ENCODE data around the gene PDE5A. TPM values are rescaled to one million over a fixed set of nuclear protein-coding genes. Genes with fewer than 3 reads are reported as not detected.

PDE5A gene
- total RNA-seq, 1 donor from 2014 or later: 20.0 TPM

DNA sequence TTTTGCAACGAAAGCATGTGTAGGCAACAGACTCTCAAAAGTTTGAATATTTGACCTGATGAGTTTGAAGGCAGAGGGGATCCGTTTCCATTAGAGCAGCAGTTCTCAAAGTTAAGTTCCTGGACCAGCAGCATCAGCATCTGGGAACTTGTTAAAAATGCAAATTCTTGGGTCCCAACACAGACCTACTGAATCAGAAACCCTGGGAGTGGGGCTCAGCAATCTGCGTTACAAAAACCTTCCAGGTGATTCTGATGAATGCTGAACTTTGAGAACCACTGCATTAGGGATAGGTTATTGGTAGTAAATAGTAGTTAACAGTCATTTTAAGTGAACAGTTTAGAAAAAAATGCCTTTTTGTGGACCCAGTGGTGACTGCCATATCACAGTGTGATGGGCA, 98.8 kb downstream of the PDE5A start:
- intact Hi-C loops (cut with DNase I): no loop called here
- no peak for DNase-seq (ENCODE audit: low spot score)

DNA sequence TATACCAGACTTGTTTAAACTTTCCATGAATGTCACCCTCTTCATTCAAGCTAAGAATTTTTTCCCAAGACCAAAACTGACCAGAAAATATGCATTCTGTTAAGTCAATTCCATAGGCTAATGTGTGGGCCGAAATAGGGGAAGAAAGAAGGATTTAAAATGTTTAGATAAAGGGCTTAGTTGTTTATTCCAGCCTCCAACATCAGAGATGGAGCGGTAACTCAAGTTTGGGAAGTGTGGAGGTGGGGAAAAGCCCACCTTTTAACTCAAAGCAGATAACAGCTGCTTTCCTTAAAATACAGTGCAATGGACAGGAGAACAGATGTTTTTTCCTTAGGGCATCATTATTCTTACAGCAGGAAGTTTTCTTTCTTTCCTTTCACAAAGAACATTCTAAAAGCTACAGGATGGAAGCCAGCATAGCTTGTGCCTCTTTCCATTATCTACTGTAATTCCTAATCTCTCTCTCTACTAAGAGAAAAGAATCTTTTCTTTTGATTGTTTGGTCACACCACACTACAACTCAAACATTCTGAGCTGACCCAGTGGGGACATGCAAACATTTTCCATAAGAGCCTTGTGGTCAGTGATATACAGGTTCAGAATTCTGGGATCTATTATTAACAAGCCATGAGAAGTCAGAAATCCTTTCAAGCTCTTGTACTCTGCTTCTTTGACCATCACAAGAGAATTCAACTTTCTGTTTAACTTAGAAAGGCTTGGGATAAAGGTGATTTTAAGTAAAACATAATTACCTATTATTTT, 101.6 kb downstream of the PDE5A start:
- intact Hi-C loops (cut with DNase I): no loop called here

DNA sequence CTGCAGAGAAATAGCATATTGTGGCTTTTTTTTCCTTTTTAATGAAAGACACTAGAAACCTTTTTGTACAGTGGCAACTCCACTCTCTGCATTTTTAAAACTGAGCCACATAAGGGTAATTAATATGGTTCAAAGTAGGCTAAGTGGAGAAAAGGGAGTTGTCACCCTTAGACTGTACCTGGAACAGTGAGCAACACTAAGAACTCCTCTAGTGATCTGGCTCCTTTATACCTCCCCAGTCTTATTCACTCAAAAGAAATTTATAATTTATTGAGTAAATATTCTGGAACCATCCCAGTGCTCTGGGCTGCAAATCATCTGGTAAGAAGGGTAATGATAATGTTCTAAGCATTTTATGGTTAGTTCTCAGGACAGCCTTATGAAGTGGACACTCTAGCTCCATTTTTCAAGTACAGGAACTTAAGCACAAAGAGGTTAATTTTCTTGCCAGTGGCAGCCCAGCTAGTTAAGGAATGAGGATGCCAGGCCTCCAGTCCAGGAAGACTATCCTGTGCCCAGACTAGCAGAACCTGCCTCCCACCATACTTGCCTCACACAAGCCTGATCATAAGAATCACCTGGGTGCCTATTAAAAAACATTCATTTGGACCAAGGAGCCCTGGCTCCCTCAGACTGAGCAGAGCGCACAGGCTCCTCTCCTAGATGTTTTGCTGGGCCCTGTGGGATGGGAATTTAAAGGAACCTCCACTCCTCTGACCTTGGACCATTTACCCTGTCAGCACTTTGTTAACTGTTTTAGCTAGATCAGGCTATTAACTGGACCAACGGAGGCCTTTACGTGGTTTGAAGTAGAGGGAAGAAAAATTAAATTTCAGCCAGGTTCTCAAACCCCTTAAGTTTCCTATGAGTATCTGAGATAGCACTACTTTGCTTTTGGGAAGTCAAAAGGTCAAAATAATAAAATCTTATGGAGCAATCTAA, 102.6 kb downstream of the PDE5A start:
- intact Hi-C loops (cut with DNase I): no loop called here

More for the DNA sequence above, 101.6 kb downstream of the PDE5A start:
- DNase-seq (ENCODE audit: low spot score): no peak

DNA sequence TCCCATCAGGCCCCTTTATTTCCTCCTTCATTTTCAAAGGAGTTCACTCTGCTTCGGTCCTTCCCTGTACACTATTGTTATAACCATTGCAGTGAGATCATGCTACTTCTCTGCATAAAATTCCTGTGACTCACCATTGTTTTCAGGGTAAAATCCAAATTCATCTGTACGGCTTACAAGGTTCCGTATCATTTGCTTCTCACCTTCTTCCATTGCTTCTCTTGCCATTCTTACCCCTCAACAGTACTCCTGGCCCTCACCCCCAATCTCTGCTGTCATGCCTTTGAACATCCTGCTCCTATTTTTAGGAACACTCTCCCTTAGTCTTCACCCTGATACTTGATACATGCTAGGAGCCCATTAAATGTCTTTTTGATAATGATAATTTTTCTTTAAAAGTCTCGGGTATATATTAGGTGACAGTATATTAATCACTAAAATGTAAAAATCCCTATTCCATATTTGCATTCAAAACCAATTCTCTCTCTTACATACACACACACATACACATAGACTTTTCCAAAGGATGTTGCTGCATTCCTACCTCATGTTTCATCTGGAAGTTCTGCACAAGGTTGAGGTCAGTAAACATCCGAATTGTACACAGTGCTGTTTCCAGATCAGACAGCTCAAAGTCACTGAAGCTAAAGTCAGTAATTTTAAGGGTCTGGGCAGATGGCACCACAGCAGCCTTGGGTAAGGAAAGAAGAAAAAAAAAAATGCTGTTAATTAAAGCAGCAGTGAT, 103.4 kb downstream of the PDE5A start:
- intact Hi-C loops (cut with DNase I): no loop called here
- DNase-seq (ENCODE audit: low spot score): no peak

More for the DNA sequence above, 102.6 kb downstream of the PDE5A start:
- DNase-seq (ENCODE audit: low spot score): no peak

DNA sequence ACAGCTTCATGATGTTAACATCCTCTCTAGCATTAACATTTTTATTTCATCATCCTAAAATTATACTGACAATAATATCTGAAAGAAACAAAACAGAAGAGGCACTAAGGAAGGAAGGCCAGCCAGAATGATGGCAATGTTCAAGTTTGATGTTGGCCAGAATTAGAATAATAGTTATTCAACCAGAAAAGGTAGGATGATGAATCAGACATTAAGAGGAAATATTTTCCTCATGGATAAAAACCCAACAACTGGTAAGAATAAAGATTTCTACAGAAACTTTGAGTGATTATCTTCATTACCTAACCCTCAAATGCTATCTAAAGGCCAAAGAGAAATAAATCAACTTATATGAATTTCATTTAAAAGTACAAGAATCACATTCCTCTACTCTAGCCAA, 105.2 kb downstream of the PDE5A start:
- DNase-seq (ENCODE audit: low spot score): no peak
- intact Hi-C loops (cut with DNase I): no loop called here

DNA sequence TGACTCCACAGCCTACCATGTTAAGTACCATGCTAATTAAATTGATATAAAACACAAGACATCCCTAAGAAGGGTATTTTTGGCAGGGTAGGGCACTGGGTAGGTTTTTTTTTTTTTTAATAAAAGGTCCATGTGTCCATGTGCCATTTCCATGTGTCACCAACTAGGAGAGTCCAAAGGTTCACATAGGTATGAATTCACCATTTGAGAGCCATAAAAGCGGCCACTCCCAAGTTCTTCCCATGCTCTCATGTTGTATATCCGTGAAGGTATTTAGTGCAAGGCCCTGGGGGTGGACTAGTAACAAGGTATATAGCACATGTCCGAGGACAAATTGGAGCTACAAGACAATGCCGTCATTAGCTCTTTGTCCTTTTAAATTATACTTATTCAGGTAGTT, 107.3 kb downstream of the PDE5A start:
- intact Hi-C loops (cut with DNase I): no loop called here
- no peak for DNase-seq (ENCODE audit: low spot score)

DNA sequence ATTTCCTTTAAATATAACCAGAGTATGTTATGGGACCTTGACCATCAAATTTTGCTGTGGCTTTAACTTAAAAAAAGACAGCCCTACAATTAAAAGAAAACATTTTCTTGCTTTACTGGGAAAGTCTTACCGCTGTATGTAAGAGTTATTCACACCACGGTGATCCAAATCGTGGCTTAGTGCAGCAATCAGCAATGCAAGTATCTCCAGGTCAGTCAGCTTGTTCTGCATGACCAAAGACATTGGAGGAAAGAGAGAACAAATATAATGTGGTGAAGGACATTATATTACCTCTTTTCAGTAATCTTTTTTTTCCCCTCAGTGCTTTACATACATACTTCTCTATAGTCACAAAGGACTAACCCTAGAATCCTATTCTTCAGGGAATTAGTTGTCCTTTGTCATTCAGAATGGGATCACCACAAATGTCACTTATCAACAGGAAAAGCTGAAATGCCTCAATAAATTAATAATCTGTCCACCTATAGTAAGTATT, 109.6 kb downstream of the PDE5A start:
- no peak for DNase-seq (ENCODE audit: low spot score)
- intact Hi-C loops (cut with DNase I): no loop called here

DNA sequence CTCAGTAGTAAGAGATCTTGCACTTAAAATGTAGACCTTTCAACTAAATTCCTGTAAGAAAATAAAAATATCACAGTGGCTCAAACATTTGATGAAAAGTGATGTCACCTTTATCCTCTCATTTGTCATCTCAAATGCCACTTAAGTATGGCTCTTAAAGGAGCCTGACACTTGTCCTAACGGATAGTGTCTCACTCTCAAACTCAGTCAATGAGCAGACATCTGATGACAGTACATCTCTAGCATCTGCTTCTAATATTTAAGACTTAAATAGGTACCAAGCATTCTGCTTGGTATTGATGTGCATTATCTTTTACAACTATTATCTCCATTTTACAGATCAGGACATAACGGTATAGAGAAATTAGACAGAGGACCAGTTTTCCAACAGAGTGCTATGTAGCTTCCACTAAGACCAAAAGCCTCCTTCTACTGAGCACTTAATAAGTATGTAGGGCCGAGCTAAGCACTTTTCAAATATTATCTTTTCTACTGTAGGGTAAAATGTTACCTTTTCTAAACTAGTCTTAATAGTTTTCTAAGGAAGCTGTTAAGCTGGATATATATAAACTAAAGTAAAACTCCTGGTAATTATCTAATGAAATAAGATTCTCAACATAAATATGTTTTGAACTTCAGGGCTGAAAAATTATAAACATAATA, 110.2 kb downstream of the PDE5A start:
- intact Hi-C loops (cut with DNase I): no loop called here
- DNase-seq (ENCODE audit: low spot score): no peak

DNA sequence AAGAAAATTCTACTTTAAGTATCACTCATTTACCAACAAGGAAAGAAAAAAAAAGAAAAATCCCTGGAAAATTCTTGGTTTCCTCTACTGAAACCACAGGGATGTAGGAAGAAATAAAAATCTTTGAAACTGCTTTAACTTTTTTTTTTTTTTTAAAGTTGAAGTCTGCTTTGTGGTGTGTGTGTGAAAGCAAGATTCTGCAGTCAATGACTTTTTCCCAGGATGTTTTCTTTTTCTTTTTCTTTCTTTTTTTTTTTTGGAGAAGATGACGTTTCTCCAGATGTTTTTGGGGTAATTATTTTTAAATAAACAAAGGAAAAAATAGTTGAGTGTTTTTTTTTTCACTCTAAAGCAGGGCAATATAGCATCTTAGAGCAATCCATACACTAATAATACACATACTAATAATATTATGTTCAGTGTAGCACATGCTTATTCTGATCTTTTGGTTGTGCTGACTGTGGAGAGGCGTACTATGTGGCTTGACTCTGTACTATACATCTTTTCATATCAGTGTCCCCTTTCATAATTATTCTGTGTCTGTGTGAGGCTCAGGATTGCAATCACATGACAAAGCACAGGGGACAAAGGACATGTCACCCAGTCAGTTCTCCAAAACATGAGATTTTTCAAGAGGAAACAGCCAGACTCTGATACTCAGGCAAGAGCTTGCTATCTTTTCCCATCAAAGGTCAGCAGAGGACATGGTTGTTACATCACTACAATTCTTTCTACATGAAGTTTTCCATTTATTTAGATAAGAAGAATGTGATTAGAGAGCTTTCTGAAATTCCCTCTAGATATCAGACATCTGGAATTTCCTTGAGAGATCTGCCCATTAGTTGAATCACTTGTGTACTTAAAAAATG, 111.0 kb downstream of the PDE5A start:
- DNase-seq (ENCODE audit: low spot score): no peak
- intact Hi-C loops (cut with DNase I): no loop called here

DNA sequence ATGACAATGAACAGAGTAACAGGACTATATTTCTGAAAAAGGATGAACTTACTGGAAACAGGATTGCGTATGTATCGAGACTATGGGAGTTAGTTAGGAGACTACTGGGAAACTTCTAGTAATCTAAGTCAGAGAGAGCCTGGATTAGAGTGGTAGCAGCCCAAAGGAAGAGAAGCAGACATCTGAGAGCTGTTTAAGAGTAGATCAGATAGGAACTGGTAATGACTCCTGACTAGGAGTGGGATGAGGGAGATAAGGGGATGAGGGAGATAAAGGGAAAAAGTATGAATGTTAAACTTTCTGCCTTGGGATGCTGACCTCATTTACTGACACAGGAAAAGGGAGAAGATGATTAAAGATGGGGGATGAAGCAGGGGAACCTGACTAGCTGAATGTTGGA, 116.2 kb downstream of the PDE5A start:
- DNase-seq (ENCODE audit: low spot score): no peak
- intact Hi-C loops (cut with DNase I): no loop called here

DNA sequence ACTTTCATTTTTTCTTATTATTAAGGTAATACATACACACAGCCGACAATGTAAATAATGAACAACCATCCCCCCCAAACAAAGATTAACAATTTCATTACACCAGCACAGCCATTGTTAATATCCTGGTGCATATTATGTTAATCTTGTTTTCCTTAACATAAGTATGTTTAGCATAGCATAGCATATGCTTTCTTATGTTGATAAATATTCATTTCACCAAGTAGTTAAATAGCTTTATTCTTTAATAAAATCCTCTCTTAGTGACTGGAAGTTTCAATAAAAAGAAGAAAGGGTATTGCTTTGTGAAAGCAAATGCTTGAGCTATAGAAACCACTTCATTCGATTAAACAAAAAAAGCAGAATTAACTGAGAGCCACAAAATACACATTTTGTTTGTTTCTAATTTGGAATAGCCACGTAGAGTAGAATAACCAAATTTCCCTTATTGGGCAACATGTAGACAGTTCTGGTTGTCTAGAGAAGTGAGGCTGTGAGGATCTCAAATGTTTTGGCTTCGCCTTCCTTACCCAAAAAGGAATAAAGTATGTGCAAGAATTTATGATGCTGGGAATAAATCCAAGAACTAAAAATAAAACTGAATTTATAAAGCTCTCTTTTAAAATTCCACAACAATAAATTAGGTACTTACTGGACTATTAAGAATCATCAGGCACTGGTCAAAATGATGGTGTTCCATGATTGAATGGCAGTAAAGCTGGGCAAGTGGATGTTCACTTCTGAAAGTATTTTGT, 118.0 kb downstream of the PDE5A start:
- intact Hi-C loops (cut with DNase I): no loop called here

DNA sequence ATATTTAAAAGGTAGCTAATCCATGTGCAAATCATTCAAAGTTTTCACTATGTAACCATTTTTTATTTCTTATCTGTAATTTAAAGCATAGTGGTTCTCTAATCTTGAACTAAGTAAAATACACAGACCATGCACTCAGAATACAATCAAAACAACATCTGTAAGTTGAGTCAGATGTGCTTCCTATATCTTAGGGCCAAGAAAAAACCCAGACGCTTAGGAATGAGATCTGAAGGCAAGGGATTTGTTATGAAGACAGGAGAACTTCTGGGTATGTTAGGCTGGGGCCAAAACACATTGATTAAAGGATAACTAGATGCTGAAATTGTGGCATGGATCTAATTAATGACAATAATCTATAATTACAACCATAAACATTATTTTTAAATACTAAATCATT, 120.3 kb downstream of the PDE5A start:
- DNase-seq (ENCODE audit: low spot score): no peak
- intact Hi-C loops (cut with DNase I): no loop called here

More for the DNA sequence above, 118.0 kb downstream of the PDE5A start:
- DNase-seq (ENCODE audit: low spot score): no peak

DNA sequence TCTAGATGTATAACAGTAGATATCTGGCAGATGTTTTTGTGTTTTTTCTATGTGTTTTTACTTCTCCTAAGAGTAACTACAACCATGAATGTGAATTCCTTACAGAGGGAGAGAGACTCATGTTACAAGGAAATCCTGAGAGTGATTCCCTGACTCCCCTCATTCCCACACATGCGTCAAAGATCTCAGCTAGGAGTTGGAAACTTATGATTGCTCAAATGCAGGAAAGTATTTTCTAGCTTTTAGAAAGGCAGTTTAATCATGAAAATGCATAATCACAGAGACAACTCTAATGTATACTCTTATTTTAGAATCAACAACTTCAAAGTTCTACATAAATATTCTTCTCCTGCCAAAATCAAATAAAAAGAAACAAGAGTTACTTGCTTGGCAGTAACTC, 121.8 kb downstream of the PDE5A start:
- intact Hi-C loops (cut with DNase I): no loop called here
- DNase-seq (ENCODE audit: low spot score): no peak

DNA sequence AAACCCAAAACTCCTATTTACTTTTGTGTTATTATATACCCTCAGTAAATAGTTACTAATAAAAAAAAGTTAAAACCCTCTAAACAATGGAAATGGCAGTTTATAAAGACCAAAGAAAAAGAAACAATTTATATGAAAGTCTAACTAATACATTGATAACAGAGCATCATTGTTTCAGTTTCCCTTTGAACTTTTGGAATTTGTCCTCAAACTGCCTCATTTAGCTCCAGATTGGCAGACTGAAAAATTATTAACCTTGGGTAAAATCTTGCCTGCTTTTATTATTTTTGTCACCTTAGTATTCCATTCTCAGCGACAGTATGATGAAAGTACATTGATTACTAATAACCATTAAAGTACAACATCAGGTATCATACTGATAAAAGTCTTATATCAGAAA, 124.0 kb downstream of the PDE5A start:
- no peak for DNase-seq (ENCODE audit: low spot score)
- intact Hi-C loops (cut with DNase I): no loop called here

DNA sequence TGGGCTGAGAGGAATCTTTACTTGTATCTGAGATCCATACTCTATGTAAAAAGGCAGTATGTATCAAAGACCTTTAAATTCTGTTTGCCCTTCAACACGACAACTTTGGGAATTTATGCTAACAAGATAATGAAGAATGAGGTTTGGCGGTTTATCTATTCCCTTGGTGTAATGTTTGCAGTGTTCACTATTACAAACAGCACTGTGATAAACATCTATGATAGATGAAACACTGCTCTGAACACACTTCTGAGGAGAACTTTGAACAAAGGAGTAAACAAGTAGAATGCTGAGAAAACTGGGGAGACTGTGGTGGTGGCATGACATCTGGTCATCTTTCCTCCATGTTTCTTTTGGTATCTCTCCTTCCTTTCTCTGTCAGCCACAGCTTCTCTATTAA, 126.9 kb downstream of the PDE5A start:
- DNase-seq (ENCODE audit: low spot score): no peak
- intact Hi-C loops (cut with DNase I): no loop called here

DNA sequence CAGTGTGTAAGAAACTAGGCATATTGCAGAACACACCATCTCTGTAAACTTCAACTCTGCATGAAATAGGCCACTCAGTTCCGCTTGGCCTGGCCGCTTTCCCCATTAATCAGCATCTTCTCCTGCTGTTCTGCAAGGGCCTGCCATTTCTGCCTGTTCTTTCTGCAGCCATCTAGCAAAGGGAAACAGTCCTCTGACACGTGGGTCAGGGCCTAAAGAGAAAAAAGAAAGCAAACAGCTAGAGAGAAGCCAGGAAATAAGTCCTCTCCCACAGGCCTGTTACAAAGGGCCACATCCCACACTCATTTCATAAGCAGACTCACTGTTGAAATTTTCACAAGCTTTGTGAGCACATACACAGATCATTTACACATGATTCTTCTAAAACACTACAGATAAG, 130.1 kb downstream of the PDE5A start:
- intact Hi-C loops (cut with DNase I): no loop called here
- DNase-seq (ENCODE audit: low spot score): no peak

DNA sequence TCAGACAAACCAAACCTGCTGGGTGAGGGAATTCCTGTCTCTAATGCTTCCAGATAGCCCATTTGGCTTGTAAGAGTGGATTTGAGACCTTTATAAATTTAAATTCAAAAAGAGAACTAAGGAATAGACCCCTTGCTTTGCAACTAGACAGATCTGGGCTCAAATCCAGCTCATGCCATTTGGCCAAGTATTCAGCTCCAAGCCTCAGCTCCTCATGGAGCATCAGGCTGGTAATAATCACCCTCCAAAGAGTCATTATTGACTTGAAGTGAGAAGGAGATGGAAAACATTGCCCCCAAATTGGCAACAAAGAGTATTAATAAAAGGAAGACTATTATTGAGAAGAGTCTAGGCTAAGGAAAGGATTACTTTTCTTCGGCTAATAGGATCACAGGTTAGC, 134.7 kb downstream of the PDE5A start:
- intact Hi-C loops (cut with DNase I): loop anchor here (5.0 kb wide), 1 partner anchor 182 kb away; no protein-coding TSS in a partner anchor
- DNase-seq (ENCODE audit: low spot score): no peak

DNA sequence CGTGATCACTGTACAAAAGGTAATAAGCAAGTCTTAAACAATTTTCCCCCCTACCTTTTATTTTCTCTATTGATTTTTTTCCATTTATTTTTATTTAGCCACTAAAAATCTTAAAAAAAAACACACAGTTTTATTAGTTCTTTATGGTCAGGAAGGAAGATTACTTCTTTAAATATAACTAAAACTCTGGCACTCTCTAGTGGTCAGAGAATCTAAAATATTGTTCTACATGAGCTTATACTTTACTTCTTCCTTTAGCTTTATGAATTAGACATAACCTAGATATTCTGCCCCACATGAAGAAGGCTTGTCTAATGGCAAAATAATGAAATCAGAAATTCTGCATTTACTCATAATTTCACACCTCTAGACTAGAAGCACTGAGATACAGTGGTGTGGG, 135.2 kb downstream of the PDE5A start:
- DNase-seq (ENCODE audit: low spot score): no peak
- intact Hi-C loops (cut with DNase I): loop anchor here (5.0 kb wide), 1 partner anchor 181 kb away; no protein-coding TSS in a partner anchor

All from cardiac septum (tissue), 1 donor.